Measurements from ENCODE around the gene SYNCRIP.
"Not testable (repeated sequence)": the region's sequence is repeated elsewhere in the genome, so short reads cannot be mapped to it uniquely, and the experiment has no call there.

Gene SYNCRIP

DNA sequence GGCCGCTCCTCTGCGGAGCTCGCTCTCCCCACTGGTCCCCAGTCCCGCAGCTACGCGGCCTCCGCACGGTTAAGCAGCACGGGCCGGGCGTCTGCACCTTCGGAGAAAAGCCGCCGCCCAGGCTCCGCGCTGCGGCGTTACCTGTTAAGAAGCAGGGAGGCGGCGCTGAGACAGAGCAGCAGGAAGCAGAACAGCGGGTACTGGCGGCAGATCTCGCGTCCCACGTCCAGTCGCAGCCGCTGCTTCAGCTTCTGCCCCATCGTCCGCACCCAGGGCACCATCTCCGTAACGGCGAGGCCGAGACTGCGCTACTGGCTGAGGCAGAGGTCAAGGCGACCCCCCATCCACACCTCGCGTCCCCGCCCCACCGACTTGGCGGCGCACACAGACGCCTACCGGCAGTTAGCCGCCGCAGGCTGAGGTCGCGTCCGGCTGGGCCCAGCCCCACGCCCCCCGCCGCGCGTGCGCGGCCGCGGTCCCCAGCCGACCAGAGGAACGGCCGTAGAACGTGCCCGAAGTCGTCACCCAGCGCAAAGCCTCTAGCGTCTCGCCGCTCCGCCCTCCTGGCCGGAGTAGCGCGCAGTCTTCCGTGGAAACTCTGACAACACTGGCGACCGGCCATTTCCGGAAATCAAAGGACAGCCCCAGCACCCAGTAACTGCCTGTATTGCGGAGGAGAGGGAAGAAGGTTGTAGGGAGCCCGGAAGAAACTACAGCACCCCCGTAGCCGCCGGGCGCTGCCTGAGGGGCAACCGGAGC is 49.1 kb downstream of the SYNCRIP start, which contains the start of gene SNX14:
Gene SNX14 (minus strand): TSS at position 421 of the 759 bp plus-strand sequence. CDS start 140 bp downstream, at position 281.
- peak; percentile 59 for DNase-seq

DNA sequence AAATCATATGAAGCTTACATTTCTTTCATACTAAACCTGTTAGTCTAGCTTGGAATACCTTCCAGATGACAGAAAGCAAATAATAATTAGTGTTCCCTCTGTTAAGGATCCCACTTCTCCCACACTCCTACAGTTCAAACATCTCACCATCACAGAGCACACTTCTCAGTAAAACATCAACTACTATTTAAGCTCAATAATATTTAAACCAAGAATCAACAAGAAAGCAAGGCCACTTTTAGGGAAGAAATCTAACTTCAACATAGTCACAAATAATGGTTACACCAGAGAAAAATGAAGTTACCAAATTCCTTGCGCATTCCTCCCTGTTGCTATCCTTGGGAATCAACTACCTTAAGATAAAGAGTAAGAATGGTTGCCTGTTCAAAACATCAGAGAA is 50.7 kb downstream of the SYNCRIP start:
- DNase-seq: no peak

DNA sequence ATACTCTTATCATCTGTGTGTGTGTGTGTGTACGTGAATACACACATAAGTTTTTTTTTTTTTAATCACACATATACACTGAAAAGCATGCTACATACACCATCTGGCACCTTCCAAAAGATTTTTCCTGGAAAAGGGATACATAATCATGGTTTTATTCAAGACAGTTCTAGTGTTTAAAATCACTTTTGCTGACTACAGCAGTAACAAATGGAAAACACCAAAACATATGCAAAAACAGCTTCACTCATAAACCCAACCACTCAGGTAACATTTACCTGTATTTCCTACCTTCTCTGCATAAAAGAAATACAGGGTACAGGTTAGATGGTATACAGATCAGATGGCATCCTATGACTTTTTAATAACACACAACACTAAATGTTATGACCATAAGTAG is 51.5 kb downstream of the SYNCRIP start:
- no peak for DNase-seq

DNA sequence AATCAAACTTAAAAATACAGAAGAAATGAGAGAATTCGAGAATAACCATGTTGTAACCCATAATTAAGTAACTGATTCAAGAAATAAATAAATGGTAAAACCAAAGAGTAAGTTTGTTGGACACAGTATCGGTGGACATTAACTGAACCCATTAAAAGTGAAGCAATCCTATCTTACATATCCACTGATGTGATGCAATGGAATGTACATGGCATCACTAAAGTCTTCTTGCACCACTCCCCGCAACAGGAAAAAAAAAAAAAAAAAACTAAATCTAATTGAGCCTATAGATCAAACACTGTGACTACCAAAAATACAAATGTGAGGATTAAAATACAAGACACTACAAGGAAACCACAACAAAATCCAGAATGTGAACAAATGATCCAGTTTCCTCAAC is 56.9 kb downstream of the SYNCRIP start:
- no peak for DNase-seq

DNA sequence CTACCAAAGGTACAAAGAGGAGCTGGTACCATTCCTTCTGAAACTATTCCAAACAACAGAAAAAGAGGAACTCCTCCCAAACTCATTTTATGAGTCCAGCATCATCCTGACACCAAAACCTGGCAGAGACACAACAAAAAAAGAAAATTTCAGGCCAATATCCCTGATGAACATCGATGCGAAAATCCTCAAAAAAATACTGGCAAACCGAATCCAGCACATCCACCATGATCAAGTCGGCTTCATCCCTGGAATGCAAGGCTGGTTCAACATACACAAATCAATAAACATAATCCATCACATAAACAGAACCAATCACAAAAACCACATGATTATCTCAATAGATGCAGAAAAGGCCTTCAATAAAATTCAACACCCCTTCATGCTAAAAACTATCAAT is 59.9 kb downstream of the SYNCRIP start:
- DNase-seq: not testable (repeated sequence)

DNA sequence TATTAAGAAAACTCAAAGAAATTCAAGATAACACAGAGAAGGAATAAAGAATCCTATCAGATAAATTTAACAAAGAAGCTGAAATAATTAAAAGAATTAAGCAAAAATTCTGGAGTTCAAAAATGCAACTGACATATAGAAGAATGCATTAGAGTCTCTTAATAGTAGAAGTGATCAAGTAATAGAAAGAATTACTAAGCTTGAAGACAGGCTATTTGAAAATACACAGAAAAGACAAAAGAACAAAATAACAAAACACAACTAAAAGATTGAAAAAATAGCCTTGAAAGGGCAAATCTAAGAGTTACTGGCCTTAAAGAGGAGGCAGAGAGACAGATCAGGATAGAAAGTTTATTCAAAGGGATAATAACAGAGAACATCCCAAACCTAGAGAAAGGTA is 61.1 kb downstream of the SYNCRIP start:
- DNase-seq: no peak

DNA sequence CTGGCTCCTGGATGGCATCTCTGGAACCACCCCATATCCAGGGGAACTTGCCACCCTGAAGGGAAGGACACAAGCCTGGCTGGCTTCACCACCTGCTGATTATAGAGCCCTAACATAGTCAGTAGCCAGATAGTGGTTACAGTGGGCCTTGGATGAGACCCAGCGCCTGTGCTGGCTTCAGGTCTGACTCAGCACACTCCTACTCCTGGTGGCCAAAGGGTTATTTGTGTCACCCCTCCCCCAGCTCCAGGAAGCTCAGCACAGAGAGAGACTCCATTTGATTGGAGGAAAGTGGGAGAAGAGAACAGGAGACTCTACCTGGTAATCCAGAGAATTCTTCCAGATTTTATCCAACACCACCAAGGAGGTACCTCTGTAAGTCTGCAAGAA is 61.8 kb downstream of the SYNCRIP start:
- no peak for DNase-seq

DNA sequence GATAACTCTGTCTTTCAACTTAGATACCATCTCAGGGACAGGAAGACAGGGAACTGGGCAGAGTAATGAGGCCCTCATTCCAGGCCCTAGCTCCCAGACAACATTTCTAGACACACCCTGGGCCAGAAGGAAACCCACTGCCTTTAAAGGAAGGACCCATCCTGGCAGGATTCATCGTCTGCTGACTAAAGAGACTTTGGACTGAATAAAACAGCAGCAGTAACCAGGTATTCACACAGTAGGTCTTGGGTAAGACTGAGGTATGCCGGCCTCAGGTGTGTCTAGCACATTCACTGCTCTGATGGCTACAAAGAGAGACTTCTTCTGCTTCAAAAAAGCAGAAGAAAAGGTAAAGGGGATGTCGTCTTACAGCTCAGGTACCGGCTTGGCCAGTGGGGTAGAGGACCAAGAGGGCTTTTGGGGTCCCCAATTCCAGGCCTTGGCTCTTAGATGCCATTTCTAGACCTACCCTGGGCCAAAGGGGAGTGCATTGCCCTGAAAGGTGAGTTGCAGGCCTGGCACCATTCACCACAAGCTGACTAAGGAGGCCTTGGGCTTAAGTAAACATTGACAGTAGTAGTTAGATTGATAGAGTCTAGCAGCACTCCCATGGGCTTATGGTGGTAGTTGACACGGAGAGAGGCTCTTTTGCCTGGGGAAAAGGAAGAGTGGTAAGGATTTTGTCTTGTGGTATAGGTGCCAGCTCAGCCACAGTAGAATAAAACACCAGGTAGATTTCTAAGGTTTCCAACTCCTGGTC is 62.4 kb downstream of the SYNCRIP start:
- DNase-seq: no peak

DNA sequence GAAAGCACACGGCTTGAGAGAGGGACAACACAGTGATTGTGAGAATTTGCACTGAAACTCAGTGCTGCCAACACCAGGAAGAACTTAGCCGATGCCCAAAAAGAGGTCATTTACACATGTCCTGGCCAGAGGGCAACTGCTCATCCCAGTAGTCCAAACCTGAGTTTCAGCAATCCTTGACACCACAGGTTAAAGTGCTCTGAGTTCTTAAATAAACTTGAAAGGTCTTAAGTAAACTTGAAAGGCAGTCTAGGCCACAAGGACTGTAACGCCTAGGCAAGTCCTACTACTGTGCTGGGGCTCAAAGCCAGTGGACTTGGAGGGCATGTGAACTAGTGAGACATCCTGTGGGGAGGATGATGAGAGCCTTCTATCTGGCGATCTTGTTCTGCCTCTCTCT is 63.1 kb downstream of the SYNCRIP start:
- no peak for DNase-seq

DNA sequence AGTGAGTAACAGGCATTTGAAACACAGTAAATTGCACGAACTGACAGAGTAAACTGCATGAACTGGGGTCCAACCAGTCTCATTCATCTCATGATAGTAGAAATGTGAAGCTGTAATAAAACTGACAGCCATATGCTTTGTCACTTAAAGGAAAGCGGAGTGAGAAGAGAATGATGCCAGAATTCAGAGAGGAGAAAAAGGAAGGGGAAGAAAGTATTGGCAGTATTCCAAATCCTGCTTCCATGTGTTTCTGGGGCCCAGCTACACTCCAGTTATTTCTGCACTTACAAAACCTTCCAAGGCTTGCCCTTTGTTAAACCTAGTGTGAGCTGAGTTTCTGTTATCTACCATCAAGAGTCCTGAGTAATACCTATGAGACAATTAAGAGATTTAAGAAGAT is 66.2 kb downstream of the SYNCRIP start:
- no peak for DNase-seq

DNA sequence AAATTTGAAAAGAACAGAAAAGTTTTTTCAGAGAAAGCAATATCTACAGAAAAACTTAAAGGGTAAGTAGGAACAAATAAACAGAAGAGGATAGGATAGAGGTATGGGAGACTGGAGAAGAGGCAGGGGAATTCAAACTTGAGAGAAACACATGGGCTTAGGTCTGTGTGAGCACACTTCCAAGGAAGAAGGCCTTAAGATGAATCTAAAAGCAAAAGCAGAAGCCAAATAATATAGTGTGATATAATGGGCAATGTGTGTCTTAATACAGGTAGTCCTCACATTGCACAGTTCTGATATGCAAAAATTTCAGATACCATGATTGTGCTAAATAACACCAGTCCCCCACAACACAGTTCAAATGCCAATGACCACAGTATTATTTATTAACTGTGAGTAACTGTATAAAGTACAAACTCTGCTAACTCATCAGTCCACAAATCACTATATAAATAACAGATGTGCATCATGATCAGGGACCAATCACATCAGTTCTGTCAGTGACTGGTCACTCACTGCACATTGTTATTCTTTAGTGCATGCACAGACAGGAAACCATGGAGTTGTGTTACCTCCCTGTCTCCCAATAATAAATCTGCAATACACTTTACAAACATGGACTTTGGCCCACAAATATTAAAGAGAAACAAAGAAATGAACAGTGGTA is 67.6 kb downstream of the SYNCRIP start:
- DNase-seq: no peak

DNA sequence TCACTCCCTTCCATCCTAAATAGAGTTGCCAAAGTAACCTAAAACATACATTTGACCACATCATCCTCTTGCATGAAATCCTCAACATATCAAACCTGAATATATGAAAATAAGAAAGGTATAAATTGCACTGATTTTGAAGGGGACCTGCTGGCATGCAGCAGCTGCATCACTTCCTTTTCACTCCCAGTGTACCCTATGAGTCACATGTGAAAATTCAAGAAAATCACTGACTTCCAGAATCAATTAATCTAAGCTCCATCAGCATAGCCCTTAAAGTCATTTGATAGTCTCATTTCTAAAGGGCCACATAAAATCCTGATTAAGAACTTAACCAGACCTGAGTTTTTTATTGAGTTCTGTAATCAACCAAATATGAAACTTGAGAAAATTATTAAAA is 73.4 kb downstream of the SYNCRIP start:
- DNase-seq: no peak

DNA sequence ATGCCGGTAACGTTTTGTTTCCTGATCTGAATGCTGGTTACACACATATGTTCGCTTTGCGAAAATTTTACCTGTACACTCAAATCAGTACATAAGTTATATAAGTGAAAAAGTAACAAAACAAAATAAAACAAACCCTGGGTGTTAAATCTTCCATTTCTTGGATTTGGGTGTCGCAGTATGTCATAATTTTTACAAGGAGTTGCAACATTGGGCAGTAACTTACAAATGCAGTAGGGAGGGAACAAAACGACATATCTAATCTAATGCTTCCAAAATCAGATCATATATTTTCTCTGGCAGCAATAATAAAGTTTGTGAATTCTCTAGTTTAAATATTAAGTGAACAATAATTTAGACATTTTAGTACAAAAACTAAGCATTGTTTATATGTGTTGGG is 74.3 kb downstream of the SYNCRIP start:
- no peak for DNase-seq

DNA sequence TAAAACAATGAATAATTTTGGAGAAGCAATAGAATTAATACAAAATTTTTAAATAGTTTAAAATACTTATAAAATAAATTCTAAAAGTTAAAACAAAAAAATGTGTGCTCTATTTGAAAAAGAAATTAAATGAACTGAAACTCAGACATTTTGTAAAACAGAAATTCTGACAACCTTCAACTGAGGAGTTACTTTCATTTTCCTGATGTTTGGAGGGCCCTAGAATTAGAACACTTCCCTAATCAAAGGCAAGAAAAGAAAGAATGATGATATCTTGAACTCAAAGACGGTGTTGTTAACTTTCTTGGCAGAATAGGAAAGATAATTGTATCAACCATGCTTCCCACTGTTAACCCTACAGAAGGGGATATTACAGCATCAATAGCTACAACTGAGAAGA is 77.0 kb downstream of the SYNCRIP start:
- DNase-seq: no peak

DNA sequence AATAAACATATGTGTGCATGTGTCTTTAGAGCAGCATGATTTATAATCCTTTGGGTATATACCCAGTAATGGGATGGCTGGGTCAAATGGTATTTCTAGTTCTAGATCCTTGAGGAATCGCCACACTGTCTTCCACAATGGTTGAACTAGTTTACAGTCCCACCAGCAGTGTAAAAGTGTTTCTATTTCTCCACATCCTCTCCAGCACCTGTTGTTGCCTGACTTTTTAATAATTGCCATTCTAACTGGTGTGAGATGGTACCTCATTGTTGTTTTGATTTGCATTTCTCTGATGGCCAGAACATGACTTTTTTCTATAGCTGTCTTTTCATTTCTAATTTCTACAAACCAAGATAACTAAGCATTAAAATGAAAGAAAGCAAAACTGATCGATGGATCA is 78.5 kb downstream of the SYNCRIP start:
- not testable (repeated sequence) for DNase-seq

Data from NCI-H1417 treated with DMSO at 0.1 percent for 48 hours (cell line).